ENCODE results near the gene TMEM132E. TPM values are rescaled to one million over a fixed set of nuclear protein-coding genes. Genes with fewer than 3 reads are reported as not detected.

The TMEM132E gene
- total and polyA plus RNA-seq, 2 of the 8 experiments (the other 6 are each of a cell fraction or from before 2014, with no cell fraction given) = 0.45 to 0.60 TPM

DNA sequence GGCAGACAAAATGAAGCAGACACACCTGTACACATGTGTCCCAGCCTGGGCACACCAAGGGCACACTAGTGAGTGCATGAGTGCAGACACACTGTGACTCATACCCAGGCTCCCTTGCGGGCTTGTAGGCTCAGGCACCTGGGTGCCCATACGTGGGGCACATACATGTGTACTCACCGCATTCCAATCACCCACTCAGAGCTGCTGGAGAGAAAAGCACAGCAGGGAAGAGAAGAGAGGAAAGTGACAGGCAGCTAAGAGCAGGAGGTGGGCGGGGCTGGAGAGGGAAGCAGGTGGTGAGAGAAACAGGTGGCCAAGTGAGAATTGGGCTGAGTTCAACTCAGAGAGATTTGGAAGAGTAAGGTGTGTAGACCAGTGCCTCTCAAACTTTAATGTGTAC is 54.0 kb downstream of the TMEM132E start:
- FAIRE-seq = peak; percentile 71
- TF ChIP-seq YY1 (IDR thresholded peaks at IDR 0.05; ENCODE audit: low read depth, low read length) = no peak
- TF ChIP-seq BRCA1 (IDR thresholded peaks at IDR 0.05; ENCODE audit: low read depth, low read length) = no peak
- TF ChIP-seq JUND (IDR thresholded peaks at IDR 0.05; ENCODE audit: low read length) = no peak
- TF ChIP-seq CREB1 (IDR thresholded peaks at IDR 0.05) = no peak
- no peak for TF ChIP-seq KDM1A (IDR thresholded peaks at IDR 0.05; ENCODE audit: borderline replicate concordance, low read length)

More for the DNA sequence above, 54.0 kb downstream of the TMEM132E start:
- no peaks in the 10 kb centered on the region for H3K79me1 ChIP-seq (ENCODE audit: low read depth, low read length)
- H3K27me3 ChIP-seq (replicated peaks in 1 of 4; ENCODE audit: control insufficient read depth in 3 of 4, extremely low read depth in 1 of 4, insufficient read depth in 3 of 4, low read length in 3 of 4) = peaks cover 2 to 14% (median 9%) of the 10 kb centered on the region in 4 experiments; a peak in 6 of 7 replicates
- H2BK120ac ChIP-seq (replicated peaks; ENCODE audit: low read depth, low read length) = no peak overlapping the region
- peak overlapping the region; percentile 23; the same call in 1 of the 2 replicates for H2BK20ac ChIP-seq (ENCODE audit: low read length)
- H3K9ac ChIP-seq (replicated peaks in 1 of 4; ENCODE audit: extremely low read depth in 1 of 4, low read depth in 3 of 4, low read length in 3 of 4) = no peak overlapping the region
- H3K4me3 ChIP-seq (ENCODE audit: extremely low read depth in 1 of 4, insufficient read depth in 2 of 4, low read depth in 3 of 4, low read length in 4 of 4) = 0 out of 8 replicates have a peak overlapping the region, but pooled peaks of 1 of the 4 experiments have one; percentile 14
- no peak overlapping the region for H2AFZ ChIP-seq (ENCODE audit: low read length)
- H3K18ac ChIP-seq (ENCODE audit: extremely low read depth, low read length) = no peak overlapping the region
- H3K27ac ChIP-seq (ENCODE audit: low read depth, low read length) = no peak overlapping the region
- no peak overlapping the region for H3K4ac ChIP-seq (replicated peaks; ENCODE audit: insufficient read length, low read depth, low read length)
- no peak overlapping the region for H3K23ac ChIP-seq (ENCODE audit: insufficient read length)
- H3K9me3 ChIP-seq (ENCODE audit: insufficient read depth in 2 of 2, low read depth in 1 of 2, low read length in 1 of 2) = no peaks in the 10 kb centered on the region
- DNase-seq (ENCODE audit: low read depth in 1 of 2, low spot score in 2 of 2) = peak in 1 of 2 experiments; percentile 65
- no peaks in the 10 kb centered on the region for H3K79me2 ChIP-seq (ENCODE audit: control insufficient read depth in 1 of 2, insufficient read depth in 2 of 2, low read length in 2 of 2)
- ChIA-PET CTCF (ENCODE audit: partially characterized antibody) (interaction anchor here (0.7 to 1.9 kb wide), 6 partner anchors 18 to 211 kb away, joined by 3 to 7 read pairs (median 4); no protein-coding TSS in a partner anchor), POLR2A (ENCODE audit: partially characterized antibody) (interaction anchor here (0.9 to 1.6 kb wide), 2 partner anchors 17 to 54 kb away, joined by 3 to 4 read pairs; partner anchors contain the start of gene TMEM132E)
- no peak overlapping the region for H2BK5ac ChIP-seq (ENCODE audit: low read depth, low read length)
- no peak overlapping the region for H4K8ac ChIP-seq (ENCODE audit: extremely low read depth, insufficient read depth, low read length)
- peaks cover 0 to 16% (median 2%) of the 10 kb centered on the region in 4 experiments; a peak in 5 of 7 replicates for H3K4me1 ChIP-seq (replicated peaks in 1 of 4; ENCODE audit: control insufficient read depth in 3 of 4, insufficient read depth in 4 of 4, low read length in 3 of 4)
- WGBS, 2 experiments (ENCODE audit: extremely low coverage in 1 of 2, insufficient coverage in 1 of 2, insufficient read length in 1 of 2, insufficient replicate concordance in 2 of 2, low coverage in 1 of 2, low lambda C conversion rate in 2 of 2, missing lambda C conversion rate in 1 of 2) = 24% methylated on average over 4 of the region's 4 CpGs; no CpG with 5 or more reads in 1 of the 2 experiments
- H2AK5ac ChIP-seq (ENCODE audit: low read depth, low read length) = peak overlapping the region; percentile 84
- no peaks in the 10 kb centered on the region for H4K20me1 ChIP-seq (replicated peaks in 1 of 2; ENCODE audit: control insufficient read depth in 1 of 2, insufficient read depth in 2 of 2, low read length in 2 of 2)
- no peaks in the 10 kb centered on the region for H3K36me3 ChIP-seq (ENCODE audit: control insufficient read depth in 2 of 4, insufficient read depth in 4 of 4, low read length in 3 of 4)
- peak overlapping the region; percentile 75; the same call in 1 of the 2 replicates for H2BK12ac ChIP-seq (ENCODE audit: low read depth, low read length)
- H3K14ac ChIP-seq (ENCODE audit: insufficient read length) = no peak overlapping the region
- H4K91ac ChIP-seq (replicated peaks; ENCODE audit: insufficient read length, low read length) = no peak overlapping the region
- no peak overlapping the region for H4K5ac ChIP-seq (ENCODE audit: insufficient read length, low read depth, low read length)
- 0 out of 2 replicates have a peak overlapping the region, but pooled peaks have one; percentile 72 for H2BK15ac ChIP-seq (ENCODE audit: low read length)
- H3K56ac ChIP-seq (replicated peaks; ENCODE audit: insufficient read length, low read depth, low read length) = no peak overlapping the region
- 0 out of 4 replicates have a peak overlapping the region, but pooled peaks of 1 of the 2 experiments have one; percentile 5 for H3K4me2 ChIP-seq (ENCODE audit: insufficient read depth in 1 of 2, low read depth in 2 of 2, low read length in 2 of 2)
- no peaks in the 10 kb centered on the region for H3K23me2 ChIP-seq (ENCODE audit: low read depth, low read length)

Measured in H1 (cell line).